SU-DHL-6 (cell line): ENCODE measurements around the gene SLC30A2.

ENCODE experiments used
- H2AFZ ChIP-seq: fragments of 200-600 bp; sonication (generic); 2 replicates; pipeline ENCODE4 v1.6.1; 2014; ENCODE audit warnings: low read depth, mild to moderate bottlenecking, moderate library complexity, mixed read lengths, antibody characterized with exemption, low read length; ENCODE audit not compliant: severe bottlenecking
- H3F3A ChIP-seq: fragments of 200-600 bp; shearing (Covaris generic); 2 replicates; pipeline ENCODE4 v1.6.0; 2016; ENCODE audit warnings: antibody characterized with exemption, mild to moderate bottlenecking; ENCODE audit not compliant: insufficient read depth
- H3K27ac ChIP-seq: fragments of 200-600 bp; sonication (generic); 2 replicates; pipeline ENCODE4 v1.5.1; 2016; ENCODE audit warnings: low read depth, mild to moderate bottlenecking, low read length, moderate library complexity, mixed read lengths
- H3K27me3 ChIP-seq: fragments of 200-600 bp; sonication (generic), shearing (Covaris generic); 2 replicates; pipeline ENCODE4 v1.6.0; 2014; ENCODE audit warnings: mild to moderate bottlenecking, low read length
- H3K36me3 ChIP-seq: fragments of 200-600 bp; sonication (generic); 2 replicates; pipeline ENCODE4 v1.6.1; 2014; ENCODE audit warnings: mild to moderate bottlenecking, low read length, mixed read lengths
- H3K4me2 ChIP-seq: fragments of 300-600, 200-600 bp; shearing (Covaris generic), sonication (generic); 2 replicates; pipeline ENCODE4 v1.6.0; 2014; ENCODE audit warnings: low read length, low read depth, mild to moderate bottlenecking; ENCODE audit not compliant: poor library complexity, severe bottlenecking
- H3K4me3 ChIP-seq: fragments of 200-600 bp; sonication (generic); 2 replicates; pipeline ENCODE4 v1.5.1; 2014; ENCODE audit warnings: antibody characterized with exemption, low read length, mild to moderate bottlenecking, mixed read lengths; ENCODE audit not compliant: insufficient read depth, poor library complexity, severe bottlenecking
- H3K79me2 ChIP-seq: fragments of 200-600 bp; sonication (generic); 2 replicates; pipeline ENCODE4 v1.6.1; 2014; ENCODE audit warnings: mild to moderate bottlenecking, low read length, moderate library complexity; ENCODE audit not compliant: insufficient read depth
- H3K9ac ChIP-seq: fragments of 200-600 bp; sonication (generic); 2 replicates; pipeline ENCODE4 v1.7.0; 2014; ENCODE audit warnings: mild to moderate bottlenecking, low read length
- H3K9me2 ChIP-seq: fragments of 200-600 bp; sonication (generic); replicated peaks from 2 replicates; pipeline ENCODE4 v1.6.1; 2014; ENCODE audit warnings: low read length; ENCODE audit not compliant: insufficient read depth
- H3K9me3 ChIP-seq: fragments of 200-600 bp; sonication (generic); 2 replicates; pipeline ENCODE4 v1.6.1; 2014; ENCODE audit warnings: low read length, mixed read lengths; ENCODE audit not compliant: insufficient read depth
- H4K20me1 ChIP-seq: fragments of 200-600 bp; sonication (generic); 2 replicates; pipeline ENCODE4 v1.6.1; 2014; ENCODE audit warnings: low read depth, mild to moderate bottlenecking, antibody characterized with exemption, low read length, moderate library complexity, mixed read lengths
- EZH2phosphoT487 ChIP-seq: fragments of 200-600 bp; sonication (generic), shearing (Covaris generic); conservative IDR thresholded peaks from 2 replicates; pipeline ENCODE4 v1.6.1; 2018; ENCODE audit warnings: mild to moderate bottlenecking, antibody characterized with exemption, low read length, moderate library complexity, mixed read lengths
- TF ChIP-seq, protein P1 (sequence below): fragments of 200-600 bp; sonication (generic); IDR thresholded peaks from one replicate; pipeline ENCODE4 v1.5.1; 2017; ENCODE audit warnings: antibody characterized with exemption, mild to moderate bottlenecking, low read length, moderate library complexity; ENCODE audit not compliant: insufficient read depth, poor library complexity, severe bottlenecking

SLC30A2 gene

DNA sequence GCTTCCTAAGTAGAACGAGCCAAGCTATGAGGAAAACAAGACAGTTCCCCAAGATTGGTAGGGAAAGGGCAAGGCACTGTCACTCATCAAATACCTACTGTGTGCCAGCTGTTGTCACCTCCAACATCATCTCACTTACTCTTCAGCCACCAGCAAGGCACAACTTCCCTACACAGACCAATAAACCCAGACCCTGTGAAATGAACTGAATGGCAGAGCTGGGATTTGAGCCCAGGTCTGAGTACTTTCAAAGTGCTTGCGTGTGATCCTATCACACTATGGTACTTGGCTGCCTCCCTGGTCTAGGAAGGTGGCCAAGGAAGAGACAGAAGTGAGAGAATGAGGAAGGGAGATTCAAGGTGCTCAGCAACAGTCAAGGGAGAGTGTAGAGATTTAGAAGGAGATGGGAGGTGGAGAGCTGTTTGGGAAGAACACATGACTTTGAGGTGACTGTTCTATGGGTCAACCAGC is 38.2 kb upstream of the SLC30A2 start:
- H4K20me1 ChIP-seq: no peaks in the 10 kb centered on the region
- H3K9me3 ChIP-seq: no peaks in the 10 kb centered on the region
- no peak overlapping the region for H3K27ac ChIP-seq
- no peak overlapping the region for H3K9ac ChIP-seq
- TF ChIP-seq, protein P1, sequence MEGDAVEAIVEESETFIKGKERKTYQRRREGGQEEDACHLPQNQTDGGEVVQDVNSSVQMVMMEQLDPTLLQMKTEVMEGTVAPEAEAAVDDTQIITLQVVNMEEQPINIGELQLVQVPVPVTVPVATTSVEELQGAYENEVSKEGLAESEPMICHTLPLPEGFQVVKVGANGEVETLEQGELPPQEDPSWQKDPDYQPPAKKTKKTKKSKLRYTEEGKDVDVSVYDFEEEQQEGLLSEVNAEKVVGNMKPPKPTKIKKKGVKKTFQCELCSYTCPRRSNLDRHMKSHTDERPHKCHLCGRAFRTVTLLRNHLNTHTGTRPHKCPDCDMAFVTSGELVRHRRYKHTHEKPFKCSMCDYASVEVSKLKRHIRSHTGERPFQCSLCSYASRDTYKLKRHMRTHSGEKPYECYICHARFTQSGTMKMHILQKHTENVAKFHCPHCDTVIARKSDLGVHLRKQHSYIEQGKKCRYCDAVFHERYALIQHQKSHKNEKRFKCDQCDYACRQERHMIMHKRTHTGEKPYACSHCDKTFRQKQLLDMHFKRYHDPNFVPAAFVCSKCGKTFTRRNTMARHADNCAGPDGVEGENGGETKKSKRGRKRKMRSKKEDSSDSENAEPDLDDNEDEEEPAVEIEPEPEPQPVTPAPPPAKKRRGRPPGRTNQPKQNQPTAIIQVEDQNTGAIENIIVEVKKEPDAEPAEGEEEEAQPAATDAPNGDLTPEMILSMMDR: no peak
- no peak for TF ChIP-seq EZH2phosphoT487
- H3K4me2 ChIP-seq: no peak overlapping the region
- H3K36me3 ChIP-seq: no peaks in the 10 kb centered on the region
- H3K79me2 ChIP-seq: no peaks in the 10 kb centered on the region
- H3F3A ChIP-seq: no peaks in the 10 kb centered on the region
- no peaks in the 10 kb centered on the region for H3K9me2 ChIP-seq
- H3K27me3 ChIP-seq: no peaks in the 10 kb centered on the region
- no peak overlapping the region for H3K4me3 ChIP-seq
- no peak overlapping the region for H2AFZ ChIP-seq

DNA sequence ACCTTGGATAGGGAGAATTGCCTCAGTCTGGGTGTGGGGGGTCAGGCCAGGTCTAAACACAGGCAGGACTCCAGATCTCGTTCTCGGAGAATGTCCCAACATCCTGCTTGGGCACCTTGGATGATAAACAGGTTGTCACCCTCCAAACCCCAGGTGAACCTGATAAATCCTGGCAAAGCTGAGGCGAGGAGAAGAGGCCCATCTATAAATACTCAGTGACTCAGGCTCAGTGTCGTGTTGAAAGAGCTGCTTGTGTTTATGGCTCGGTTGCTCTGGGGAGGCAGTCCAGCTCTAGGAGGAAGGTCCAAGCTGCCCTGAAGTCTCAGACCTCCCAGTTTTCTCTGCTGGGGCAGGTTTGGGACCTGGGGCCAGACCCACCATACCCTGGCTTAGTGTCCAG is 37.3 kb upstream of the SLC30A2 start:
- Histone ChIP-seq H3K9me3 (no peaks in the 10 kb centered on the region), H3K4me2 (no peak overlapping the region), H3K9ac (no peak overlapping the region), H3K9me2 (no peaks in the 10 kb centered on the region), H3K79me2 (no peaks in the 10 kb centered on the region), H3K27ac (no peak overlapping the region), H4K20me1 (no peaks in the 10 kb centered on the region), H2AFZ (no peak overlapping the region), H3K4me3 (no peak overlapping the region), H3K36me3 (no peaks in the 10 kb centered on the region), H3K27me3 (no peaks in the 10 kb centered on the region), H3F3A (no peaks in the 10 kb centered on the region)
- TF ChIP-seq, protein P1: no peak
- TF ChIP-seq EZH2phosphoT487: no peak

DNA sequence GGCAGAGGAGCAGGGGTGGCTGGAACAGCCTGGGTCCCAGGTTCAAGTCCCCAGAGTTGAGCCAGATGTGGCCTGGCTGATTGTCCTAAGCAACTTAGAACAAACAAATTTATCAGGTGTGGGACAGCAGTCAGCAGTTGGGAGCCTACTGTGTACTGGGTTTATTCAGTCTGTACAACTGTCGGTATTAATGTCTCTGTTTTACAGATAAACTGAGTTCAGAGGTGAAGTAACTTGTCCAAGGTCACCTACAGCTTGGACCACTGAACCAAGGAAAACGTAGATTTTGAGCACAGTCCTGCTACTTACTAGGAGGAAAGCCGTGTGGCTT is 36.1 kb upstream of the SLC30A2 start:
- Histone ChIP-seq H3K4me2 (no peak overlapping the region), H2AFZ (no peak overlapping the region)
- TF ChIP-seq, protein P1: no peak
- no peak for TF ChIP-seq EZH2phosphoT487

More for the DNA sequence above, 36.1 kb upstream of the SLC30A2 start:
- Histone ChIP-seq H3K79me2 (no peaks in the 10 kb centered on the region), H3F3A (no peaks in the 10 kb centered on the region), H3K27me3 (no peaks in the 10 kb centered on the region), H3K4me3 (no peak overlapping the region), H4K20me1 (no peaks in the 10 kb centered on the region), H3K9ac (no peak overlapping the region), H3K36me3 (no peaks in the 10 kb centered on the region), H3K9me2 (no peaks in the 10 kb centered on the region), H3K9me3 (no peaks in the 10 kb centered on the region), H3K27ac (no peak overlapping the region)
